CD4-positive, alpha-beta T cell treated with Interleukin-4 for 4 hours (primary cell): ENCODE data around the gene PMP22.

Experiments
- DNase-seq: peaks from one replicate; pipeline ENCODE4 v3.0.0-alpha.2; 2020

The PMP22 gene

GRCh38 chr17:15265131-15265530 is at the start of gene PMP22:
Gene PMP22, minus strand, starts transcription at chr17:15265326. Its CDS starts 4,599 bp downstream, at chr17:15260727.
- no peak for DNase-seq

- no peak for DNase-seq
Measured at GRCh38 chr17:15311996-15312395, 46.9 kb upstream of the PMP22 start.

- DNase-seq: no peak
Measured at GRCh38 chr17:15309793-15310192, 44.7 kb upstream of the PMP22 start.

- no peak for DNase-seq
Measured at GRCh38 chr17:15309236-15309635, 44.1 kb upstream of the PMP22 start.

- no peak for DNase-seq
Measured at GRCh38 chr17:15308758-15309157, 43.6 kb upstream of the PMP22 start.

GRCh38 chr17:15307710-15308111 is 42.6 kb upstream of the PMP22 start:
- no peak for DNase-seq

GRCh38 chr17:15303851-15304250 is 38.7 kb upstream of the PMP22 start:
- DNase-seq: no peak

- DNase-seq: no peak
Measured at GRCh38 chr17:15303268-15303667, 38.1 kb upstream of the PMP22 start.

GRCh38 chr17:15301845-15302244 is 36.7 kb upstream of the PMP22 start:
- no peak for DNase-seq

GRCh38 chr17:15298176-15298575 is 33.0 kb upstream of the PMP22 start:
- no peak for DNase-seq

GRCh38 chr17:15293558-15293957 is 28.4 kb upstream of the PMP22 start:
- no peak for DNase-seq

- no peak for DNase-seq
Measured at GRCh38 chr17:15291674-15292361, 26.7 kb upstream of the PMP22 start.

GRCh38 chr17:15290605-15291004 is 25.5 kb upstream of the PMP22 start:
- DNase-seq: no peak

GRCh38 chr17:15289285-15290183 is 24.4 kb upstream of the PMP22 start:
- DNase-seq: no peak

- DNase-seq: no peak
Measured at GRCh38 chr17:15288859-15289258, 23.7 kb upstream of the PMP22 start.

GRCh38 chr17:15287538-15288267 is 22.6 kb upstream of the PMP22 start:
- no peak for DNase-seq

GRCh38 chr17:15285466-15285865 is 20.3 kb upstream of the PMP22 start:
- no peak for DNase-seq

GRCh38 chr17:15284537-15284936 is 19.4 kb upstream of the PMP22 start:
- DNase-seq: no peak

- no peak for DNase-seq
Measured at GRCh38 chr17:15284107-15284506, 19.0 kb upstream of the PMP22 start.

GRCh38 chr17:15281909-15282308 is 16.8 kb upstream of the PMP22 start:
- DNase-seq: no peak

- DNase-seq: no peak
Measured at GRCh38 chr17:15278924-15279477, 13.9 kb upstream of the PMP22 start.

GRCh38 chr17:15278380-15278779 is 13.3 kb upstream of the PMP22 start:
- DNase-seq: no peak

- DNase-seq: no peak
Measured at GRCh38 chr17:15274017-15274416, 8.9 kb upstream of the PMP22 start.
